Cardiac fibroblast (primary cell): ENCODE results near the gene IDI1.
"Not testable (repeated sequence)": the region's sequence is repeated elsewhere in the genome, so short reads cannot be mapped to it uniquely, and the experiment has no call there.

Source experiments
- DNase-seq, 2 donors: peaks; one replicate each; pipeline versions ENCODE4 v3.0.0 to v3.0.0-alpha.2; 2010; ENCODE audit warnings: low read depth in 2 of 2
- H3K4me3 ChIP-seq, 2 donors: replicated peaks in 1 of 2; 1 replicate in 1 of 2; 2 replicates in 1 of 2; pipeline ENCODE4 v1.5.1; 2011; ENCODE audit warnings: low read depth in 2 of 2, low read length in 2 of 2, mild to moderate bottlenecking in 2 of 2, moderate library complexity in 1 of 2
- TF ChIP-seq, protein P1 (sequence below): IDR thresholded peaks from one replicate; pipeline ENCODE4 v1.5.1; 2011; ENCODE audit warnings: low read depth, mild to moderate bottlenecking, low read length, inconsistent platforms

Gene IDI1

DNA sequence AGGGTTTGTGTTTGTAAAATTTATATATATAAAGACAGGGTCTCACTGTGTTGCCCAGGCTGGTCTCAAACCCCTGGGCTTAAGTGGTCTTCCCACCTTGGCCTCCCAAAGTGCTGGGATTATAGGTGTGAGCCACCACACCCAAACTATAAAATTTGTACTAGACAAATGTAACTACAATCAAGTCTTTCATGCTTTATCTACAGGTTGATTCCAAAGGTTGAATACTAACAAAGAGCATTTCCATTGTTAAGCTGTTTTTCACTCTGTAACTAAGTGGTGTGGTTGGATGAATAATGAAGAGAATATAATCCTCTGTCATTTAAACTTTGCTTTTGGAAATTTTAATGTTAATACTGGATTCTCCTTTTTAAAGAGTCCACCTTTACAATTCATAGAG is 29.7 kb upstream of the IDI1 start:
- H3K4me3 ChIP-seq, result no peak overlapping the region
- no peak for DNase-seq
- TF ChIP-seq, protein P1, sequence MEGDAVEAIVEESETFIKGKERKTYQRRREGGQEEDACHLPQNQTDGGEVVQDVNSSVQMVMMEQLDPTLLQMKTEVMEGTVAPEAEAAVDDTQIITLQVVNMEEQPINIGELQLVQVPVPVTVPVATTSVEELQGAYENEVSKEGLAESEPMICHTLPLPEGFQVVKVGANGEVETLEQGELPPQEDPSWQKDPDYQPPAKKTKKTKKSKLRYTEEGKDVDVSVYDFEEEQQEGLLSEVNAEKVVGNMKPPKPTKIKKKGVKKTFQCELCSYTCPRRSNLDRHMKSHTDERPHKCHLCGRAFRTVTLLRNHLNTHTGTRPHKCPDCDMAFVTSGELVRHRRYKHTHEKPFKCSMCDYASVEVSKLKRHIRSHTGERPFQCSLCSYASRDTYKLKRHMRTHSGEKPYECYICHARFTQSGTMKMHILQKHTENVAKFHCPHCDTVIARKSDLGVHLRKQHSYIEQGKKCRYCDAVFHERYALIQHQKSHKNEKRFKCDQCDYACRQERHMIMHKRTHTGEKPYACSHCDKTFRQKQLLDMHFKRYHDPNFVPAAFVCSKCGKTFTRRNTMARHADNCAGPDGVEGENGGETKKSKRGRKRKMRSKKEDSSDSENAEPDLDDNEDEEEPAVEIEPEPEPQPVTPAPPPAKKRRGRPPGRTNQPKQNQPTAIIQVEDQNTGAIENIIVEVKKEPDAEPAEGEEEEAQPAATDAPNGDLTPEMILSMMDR, result no peak

DNA sequence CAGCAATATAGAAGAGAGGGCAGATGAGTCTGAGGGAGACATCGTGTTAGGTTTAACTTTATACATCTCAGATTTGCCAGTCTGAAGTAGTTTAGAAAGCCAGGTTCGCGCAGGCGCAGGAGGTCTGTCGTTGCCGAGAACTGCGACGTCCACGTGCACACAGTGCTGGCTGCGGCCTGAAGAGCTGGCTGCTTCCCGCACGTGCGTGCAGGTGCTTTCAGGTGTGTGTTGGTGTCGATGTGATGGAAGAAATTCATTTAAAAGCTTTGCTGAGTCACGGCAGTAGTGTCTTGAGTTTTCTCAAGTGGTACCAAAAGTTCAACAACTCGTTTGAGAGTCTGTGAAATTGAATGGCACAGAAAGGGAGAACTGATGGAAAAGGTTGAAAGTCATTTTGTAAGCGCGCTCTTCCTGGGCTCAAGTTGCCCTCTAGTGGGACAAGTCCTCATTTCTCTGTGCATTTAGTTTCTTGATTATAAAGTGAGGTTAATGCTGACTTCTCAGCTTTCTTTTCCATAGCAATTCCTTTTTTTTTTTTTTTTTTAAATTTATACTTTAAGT is 25.9 kb upstream of the IDI1 start:
- DNase-seq, result peak; percentile 24 to 41
- TF ChIP-seq, protein P1, result no peak
- no peak overlapping the region for H3K4me3 ChIP-seq

DNA sequence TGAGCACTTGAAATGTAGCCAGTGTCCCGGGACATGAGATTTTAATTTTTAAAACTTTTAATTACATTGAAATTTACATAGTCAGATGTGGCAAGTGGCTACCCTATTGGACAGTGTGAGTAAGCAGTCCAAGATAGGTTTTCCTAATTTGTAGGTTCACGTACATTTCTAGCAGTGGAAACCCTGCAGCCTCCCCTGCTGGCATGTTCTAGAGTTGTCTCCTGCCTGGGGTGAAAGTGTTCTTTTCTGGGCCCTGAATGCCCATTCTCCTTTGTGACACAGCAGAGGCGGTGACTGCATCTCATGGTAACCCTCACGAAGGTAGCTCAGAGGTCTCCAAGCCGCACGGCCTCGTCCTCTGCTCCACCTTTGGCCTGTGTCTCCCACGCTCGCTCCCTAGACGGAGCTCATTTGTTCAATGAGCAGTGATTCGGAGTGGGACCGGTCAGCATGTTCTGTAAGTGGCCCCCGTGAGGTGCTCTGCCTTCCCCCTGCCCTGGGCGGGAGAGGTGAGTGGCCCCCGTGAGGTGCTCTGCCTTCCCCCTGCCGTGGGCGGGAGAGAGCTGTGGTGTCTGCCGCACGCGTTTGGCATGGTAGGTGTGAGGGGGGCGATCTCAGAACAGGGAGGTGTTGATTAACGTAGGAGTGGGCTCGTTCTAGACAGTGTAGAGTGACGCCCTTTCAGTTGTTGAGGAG is 25.3 kb upstream of the IDI1 start:
- no peak for DNase-seq
- TF ChIP-seq, protein P1, result no peak

DNA sequence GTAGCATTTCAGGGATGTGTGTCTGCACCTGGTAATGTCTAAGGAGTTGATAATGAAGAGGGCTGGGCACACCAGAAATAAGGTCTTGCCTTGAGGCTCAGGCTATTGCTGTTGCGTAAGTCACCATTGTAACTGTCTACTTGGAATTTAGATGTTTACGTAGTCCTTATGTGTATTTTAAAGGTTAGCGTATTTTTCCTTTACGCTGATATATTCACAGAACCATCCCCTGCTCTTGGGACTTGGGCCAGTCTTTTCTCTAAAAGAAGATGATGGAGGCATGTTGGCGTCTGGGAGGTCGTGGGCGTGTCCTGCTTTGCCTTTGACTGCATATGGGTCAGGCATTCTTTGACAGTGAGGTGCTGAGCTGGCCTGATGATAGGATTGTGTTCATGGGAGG is 22.0 kb upstream of the IDI1 start:
- no peak overlapping the region for H3K4me3 ChIP-seq
- TF ChIP-seq, protein P1, result no peak
- DNase-seq, result peak in 1 of 2 donors; percentile 17

More for the DNA sequence above, 25.3 kb upstream of the IDI1 start:
- H3K4me3 ChIP-seq, result no peak overlapping the region

DNA sequence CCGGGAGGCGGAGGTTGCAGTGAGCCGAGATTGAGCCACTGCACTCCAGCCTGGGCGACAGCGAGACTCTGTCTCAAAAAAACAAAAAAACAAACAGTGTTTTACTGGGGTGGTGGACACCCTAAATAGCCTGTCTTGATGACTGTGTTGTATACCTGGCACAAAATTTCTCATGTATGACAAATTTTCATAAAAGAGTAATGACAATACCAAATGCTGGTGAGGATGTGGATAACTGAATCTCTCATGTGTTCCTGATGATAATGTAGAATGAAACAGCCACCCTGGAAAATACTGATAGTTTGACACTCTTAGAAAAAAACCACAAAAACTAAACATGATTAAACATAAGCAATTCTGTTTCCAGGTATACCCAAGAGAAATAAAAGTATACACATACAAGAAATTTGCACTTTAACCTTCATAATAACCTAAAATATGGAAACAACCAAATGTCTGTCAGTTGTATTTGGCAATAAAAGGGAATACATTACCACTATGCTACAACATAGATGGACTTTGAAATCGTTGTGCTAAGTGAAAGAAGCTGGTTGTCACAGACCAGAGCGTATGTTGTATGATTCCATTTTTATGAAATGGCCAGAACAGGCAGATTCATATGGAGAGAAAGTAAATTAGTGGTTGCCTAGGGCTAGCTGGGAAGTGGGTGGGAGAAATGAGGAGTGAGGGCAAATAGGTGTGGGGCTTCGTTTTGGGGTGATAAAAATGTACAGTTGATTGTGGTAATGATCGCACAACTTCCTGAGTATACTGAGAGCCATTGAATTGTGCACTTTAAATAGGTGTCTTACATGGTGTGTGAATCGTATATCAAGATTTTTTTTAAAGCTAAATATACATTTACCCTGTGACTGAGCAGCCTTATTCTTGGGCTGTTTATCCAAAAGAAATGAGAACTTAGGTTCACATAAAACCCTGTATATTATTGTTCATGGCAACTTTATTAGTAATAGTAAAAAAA is 19.8 kb upstream of the IDI1 start:
- no peak for DNase-seq
- TF ChIP-seq, protein P1, result no peak

DNA sequence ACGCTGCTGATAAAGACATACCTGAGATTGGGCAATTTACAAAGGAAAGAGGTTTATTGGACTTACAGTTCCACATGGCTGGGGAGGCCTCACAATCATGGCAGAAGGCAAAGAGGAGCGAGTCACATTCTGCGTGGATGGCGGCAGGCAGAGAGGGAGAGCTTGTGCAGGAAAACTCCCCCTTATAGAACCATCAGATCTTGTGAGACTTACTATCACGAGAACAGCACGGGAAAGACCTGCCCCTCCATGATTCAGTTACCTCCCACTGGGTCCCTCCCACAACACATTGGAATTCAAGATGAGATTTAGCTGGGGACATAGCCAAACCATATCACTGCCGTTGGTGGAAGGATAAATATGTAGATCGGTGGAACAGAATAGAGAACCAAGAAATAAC is 17.8 kb upstream of the IDI1 start:
- DNase-seq, H3K4me3 ChIP-seq: not testable (repeated sequence)

More for the DNA sequence above, 19.8 kb upstream of the IDI1 start:
- H3K4me3 ChIP-seq, result no peak overlapping the region

DNA sequence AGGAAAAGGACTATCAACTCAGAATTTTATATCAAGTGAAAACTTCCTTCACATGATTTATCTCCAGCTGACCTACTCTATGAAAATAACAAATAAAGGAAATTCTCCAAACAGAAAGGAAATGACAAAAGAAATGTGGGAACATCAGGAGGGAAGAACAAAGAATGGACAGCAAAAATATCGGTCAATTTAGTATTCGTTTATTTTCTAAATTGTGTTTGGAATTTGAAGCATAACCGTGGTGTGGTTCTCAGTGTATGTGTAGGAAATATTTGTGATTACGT is 16.0 kb upstream of the IDI1 start:
- no peak overlapping the region for H3K4me3 ChIP-seq
- no peak for DNase-seq
- TF ChIP-seq, protein P1, result no peak
